ENCODE measurements around the gene IQCB1. TPM values are rescaled to one million over a fixed set of nuclear protein-coding genes. Genes with fewer than 3 reads are reported as not detected.
"Not testable (repeated sequence)": the region's sequence is repeated elsewhere in the genome, so short reads cannot be mapped to it uniquely, and the experiment has no call there.

Gene IQCB1
- total RNA-seq, 4 donors from 2014 or later, result 15.7 to 30.0 (median 21.8) TPM

GRCh38 chr3:121869736-121870135 is 34.9 kb upstream of the IQCB1 start:
- Histone ChIP-seq H3K4me3 (no peak overlapping the region), H3K4me1 (no peaks in the 10 kb centered on the region), H3K36me3 (peaks cover 0 to 9% (median 0%) of the 10 kb centered on the region in 3 donors), H3K9me3 (no peaks in the 10 kb centered on the region), H3K27ac (no peak overlapping the region), H3K27me3 (no peaks in the 10 kb centered on the region)
- 85 to 92% methylated on average over 2 of the region's 2 CpGs for WGBS, 2 donors
- no peak for DNase-seq (ENCODE audit: low spot score in 2 of 2)
- TF ChIP-seq POLR2A (IDR thresholded peaks at IDR 0.05) (no peak), CTCF (IDR thresholded peaks at IDR 0.05) (no peak), EP300 (IDR thresholded peaks at IDR 0.05) (no peak)

GRCh38 chr3:121863801-121864200 is 28.9 kb upstream of the IQCB1 start:
- Histone ChIP-seq H3K4me3 (no peak overlapping the region), H3K27me3 (no peaks in the 10 kb centered on the region), H3K9me3 (no peaks in the 10 kb centered on the region), H3K36me3 (peaks cover 0 to 19% (median 0%) of the 10 kb centered on the region in 3 donors), H3K4me1 (no peaks in the 10 kb centered on the region), H3K27ac (no peak overlapping the region)
- DNase-seq (ENCODE audit: low spot score in 2 of 2), result no peak
- TF ChIP-seq EP300 (IDR thresholded peaks at IDR 0.05) (no peak), CTCF (IDR thresholded peaks at IDR 0.05) (no peak), POLR2A (IDR thresholded peaks at IDR 0.05) (no peak)

GRCh38 chr3:121863247-121863646 is 28.4 kb upstream of the IQCB1 start:
- not testable (repeated sequence) for H3K4me3 ChIP-seq; H3K4me1 ChIP-seq; H3K27me3 ChIP-seq; DNase-seq (ENCODE audit: low spot score in 2 of 2); H3K9me3 ChIP-seq; H3K27ac ChIP-seq
- peaks cover 0 to 19% (median 0%) of the 10 kb centered on the region in 3 donors for H3K36me3 ChIP-seq
- 92 to 97% methylated on average over 9 of the region's 9 CpGs for WGBS, 2 donors

- not testable (repeated sequence) for H3K4me3 ChIP-seq; H3K27me3 ChIP-seq; DNase-seq (ENCODE audit: low spot score in 2 of 2); H3K9me3 ChIP-seq; H3K27ac ChIP-seq; H3K4me1 ChIP-seq
- 81 to 82% methylated on average over 5 of the region's 5 CpGs for WGBS, 2 donors
- peaks cover 0 to 16% (median 0%) of the 10 kb centered on the region in 3 donors for H3K36me3 ChIP-seq
Measured at GRCh38 chr3:121857778-121858177, 22.9 kb upstream of the IQCB1 start.

- WGBS, 2 donors, result 33 to 39% methylated on average over 5 of the region's 5 CpGs
- Histone ChIP-seq H3K4me3 (no peak overlapping the region), H3K27me3 (no peaks in the 10 kb centered on the region), H3K4me1 (no peaks in the 10 kb centered on the region), H3K27ac (no peak overlapping the region), H3K9me3 (no peaks in the 10 kb centered on the region), H3K36me3 (peaks cover 0 to 11% (median 0%) of the 10 kb centered on the region in 3 donors)
- DNase-seq (ENCODE audit: low spot score in 2 of 2), result no peak
- no peak for TF ChIP-seq EP300 (IDR thresholded peaks at IDR 0.05)
- no peak for TF ChIP-seq CTCF (IDR thresholded peaks at IDR 0.05)
- TF ChIP-seq POLR2A (IDR thresholded peaks at IDR 0.05), result no peak
Measured at GRCh38 chr3:121855555-121855954, 20.7 kb upstream of the IQCB1 start.

GRCh38 chr3:121852256-121852655 is 17.4 kb upstream of the IQCB1 start:
- H3K4me3 ChIP-seq, result no peak overlapping the region
- H3K9me3 ChIP-seq, result no peaks in the 10 kb centered on the region
- WGBS, 2 donors, result 83 to 92% methylated on average over 2 of the region's 2 CpGs
- DNase-seq (ENCODE audit: low spot score in 2 of 2), result no peak
- no peaks in the 10 kb centered on the region for H3K4me1 ChIP-seq
- no peak overlapping the region for H3K27ac ChIP-seq
- H3K27me3 ChIP-seq, result no peaks in the 10 kb centered on the region
- H3K36me3 ChIP-seq, result peaks cover 0 to 5% (median 0%) of the 10 kb centered on the region in 3 donors
- TF ChIP-seq EP300 (IDR thresholded peaks at IDR 0.05), result no peak
- no peak for TF ChIP-seq POLR2A (IDR thresholded peaks at IDR 0.05)
- TF ChIP-seq CTCF (IDR thresholded peaks at IDR 0.05), result no peak
